Body of pancreas (tissue), 4 donors: ENCODE results near the gene CTBP1.

Source experiments
- POLR2A ChIP-seq, 3 donors: fragments of 450-650 bp; IDR thresholded peaks; one replicate each; pipeline ENCODE4 v1.6.1; 2016; ENCODE audit warnings: antibody characterized with exemption in 3 of 3, mild to moderate bottlenecking in 2 of 3
- TF ChIP-seq, protein P1 (sequence below), 7 experiments: fragments of 450-650 bp in 4 of 7; fragments of 200-600 bp in 3 of 7; sonication (generic) in 3 of 7; IDR thresholded peaks; one replicate each; pipeline ENCODE4 v1.5.1; 2016 to 2019; ENCODE audit warnings: antibody characterized with exemption in 7 of 7

GRCh38 chr4:1164956-1165545 is 83.9 kb downstream of the CTBP1 start:
- TF ChIP-seq, protein P1, sequence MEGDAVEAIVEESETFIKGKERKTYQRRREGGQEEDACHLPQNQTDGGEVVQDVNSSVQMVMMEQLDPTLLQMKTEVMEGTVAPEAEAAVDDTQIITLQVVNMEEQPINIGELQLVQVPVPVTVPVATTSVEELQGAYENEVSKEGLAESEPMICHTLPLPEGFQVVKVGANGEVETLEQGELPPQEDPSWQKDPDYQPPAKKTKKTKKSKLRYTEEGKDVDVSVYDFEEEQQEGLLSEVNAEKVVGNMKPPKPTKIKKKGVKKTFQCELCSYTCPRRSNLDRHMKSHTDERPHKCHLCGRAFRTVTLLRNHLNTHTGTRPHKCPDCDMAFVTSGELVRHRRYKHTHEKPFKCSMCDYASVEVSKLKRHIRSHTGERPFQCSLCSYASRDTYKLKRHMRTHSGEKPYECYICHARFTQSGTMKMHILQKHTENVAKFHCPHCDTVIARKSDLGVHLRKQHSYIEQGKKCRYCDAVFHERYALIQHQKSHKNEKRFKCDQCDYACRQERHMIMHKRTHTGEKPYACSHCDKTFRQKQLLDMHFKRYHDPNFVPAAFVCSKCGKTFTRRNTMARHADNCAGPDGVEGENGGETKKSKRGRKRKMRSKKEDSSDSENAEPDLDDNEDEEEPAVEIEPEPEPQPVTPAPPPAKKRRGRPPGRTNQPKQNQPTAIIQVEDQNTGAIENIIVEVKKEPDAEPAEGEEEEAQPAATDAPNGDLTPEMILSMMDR (IDR thresholded peaks at IDR 0.05): no peak
- TF ChIP-seq POLR2A (IDR thresholded peaks at IDR 0.05): no peak
